Measurements from ENCODE around the gene PCDHGA4.
"Not testable (repeated sequence)": the region's sequence is repeated elsewhere in the genome, so short reads cannot be mapped to it uniquely, and the experiment has no call there.

PCDHGA4 gene

GRCh38 chr5:141384471-141385267 is 29.8 kb downstream of the PCDHGA4 start:
- no peak for DNase-seq

GRCh38 chr5:141387557-141388311 is 32.9 kb downstream of the PCDHGA4 start, which contains the start of gene PCDHGB4:
TSS of gene PCDHGB4 (plus strand) at chr5:141387698. CDS start at chr5:141387885, 187 bp downstream.
- DNase-seq = not testable (repeated sequence)

GRCh38 chr5:141388661-141389060 is 33.8 kb downstream of the PCDHGA4 start:
- no peak for DNase-seq

- DNase-seq = no peak
Measured at GRCh38 chr5:141389153-141390042, 34.6 kb downstream of the PCDHGA4 start.

- DNase-seq = no peak
Measured at GRCh38 chr5:141392429-141393198, 37.8 kb downstream of the PCDHGA4 start, which contains the start of gene PCDHGA8. TSS of gene PCDHGA8 (plus strand) at chr5:141392633. CDS start at chr5:141392814, 181 bp downstream.

GRCh38 chr5:141393267-141393666 is 38.4 kb downstream of the PCDHGA4 start:
- no peak for DNase-seq

GRCh38 chr5:141394401-141395187 is 39.8 kb downstream of the PCDHGA4 start:
- not testable (repeated sequence) for DNase-seq

- not testable (repeated sequence) for DNase-seq
Measured at GRCh38 chr5:141397756-141398551, 43.1 kb downstream of the PCDHGA4 start, which contains the start of gene PCDHGB5. TSS of gene PCDHGB5 (plus strand) at chr5:141397947. CDS start at chr5:141398128, 181 bp downstream.

- DNase-seq = no peak
Measured at GRCh38 chr5:141398608-141399007, 43.8 kb downstream of the PCDHGA4 start.

- no peak for DNase-seq
Measured at GRCh38 chr5:141399555-141400258, 44.9 kb downstream of the PCDHGA4 start.

GRCh38 chr5:141402553-141403243 is 47.9 kb downstream of the PCDHGA4 start, which contains the start of gene PCDHGA9:
TSS of gene PCDHGA9 (plus strand) at chr5:141402778. CDS start at chr5:141402953, 175 bp downstream.
- DNase-seq = no peak

- no peak for DNase-seq
Measured at GRCh38 chr5:141403387-141403786, 48.6 kb downstream of the PCDHGA4 start.

All from activated effector memory CD4-positive, alpha-beta T cell treated with Interleukin-2 at 50 U/mL for 16 hours (primary cell).